Stimulated activated CD4-positive, alpha-beta T cell treated with anti-CD3 and anti-CD28 coated beads, TNF-alpha, amount 100 ng/mL, for 1 hour (primary cell): ENCODE results near the gene OTULIN.

Experiments
- DNase-seq, 3 donors: peaks; one replicate each; pipeline ENCODE4 v3.0.0-alpha.2; 2020; ENCODE audit warnings: low read depth in 3 of 3, low spot score in 1 of 3

The OTULIN gene

DNA sequence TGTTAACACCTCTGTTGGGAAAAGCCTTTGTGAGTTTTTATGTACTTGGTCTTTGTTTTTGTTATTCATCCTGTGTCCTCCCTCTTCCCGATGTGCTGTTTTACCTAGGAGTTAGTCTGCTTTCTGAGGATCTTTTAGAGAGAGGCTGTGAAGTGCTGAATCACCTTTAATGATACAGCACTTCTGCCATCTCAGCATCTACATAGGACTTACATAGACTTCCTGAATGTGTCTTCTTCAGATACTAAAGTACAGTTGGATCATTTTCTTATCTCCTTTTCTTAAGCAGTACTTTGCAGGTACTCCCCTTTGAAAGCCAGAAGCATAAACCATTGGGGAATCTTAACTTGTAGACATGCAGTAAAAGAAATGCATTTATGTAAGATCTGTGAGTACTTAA is 31.5 kb downstream of the OTULIN start:
- DNase-seq: no peak

DNA sequence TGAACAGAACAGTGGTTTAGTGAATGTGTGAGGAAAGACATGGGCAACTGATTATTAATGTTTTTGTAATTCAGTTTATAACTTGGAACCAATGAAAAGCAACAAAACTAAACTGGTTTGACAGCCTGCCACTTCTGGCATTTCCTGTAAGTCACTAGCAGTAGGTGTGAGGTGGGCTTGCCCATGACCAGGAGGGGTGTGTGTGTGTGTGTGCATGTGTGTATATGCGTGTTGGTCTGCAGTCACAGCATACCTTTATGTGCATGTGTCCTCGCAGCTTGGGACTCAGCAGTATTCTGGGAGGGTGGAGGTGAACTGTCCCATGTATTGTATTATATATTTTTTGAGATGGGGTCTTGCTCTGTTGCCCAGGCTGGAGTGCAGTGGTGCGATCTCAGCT is 32.3 kb downstream of the OTULIN start:
- no peak for DNase-seq

DNA sequence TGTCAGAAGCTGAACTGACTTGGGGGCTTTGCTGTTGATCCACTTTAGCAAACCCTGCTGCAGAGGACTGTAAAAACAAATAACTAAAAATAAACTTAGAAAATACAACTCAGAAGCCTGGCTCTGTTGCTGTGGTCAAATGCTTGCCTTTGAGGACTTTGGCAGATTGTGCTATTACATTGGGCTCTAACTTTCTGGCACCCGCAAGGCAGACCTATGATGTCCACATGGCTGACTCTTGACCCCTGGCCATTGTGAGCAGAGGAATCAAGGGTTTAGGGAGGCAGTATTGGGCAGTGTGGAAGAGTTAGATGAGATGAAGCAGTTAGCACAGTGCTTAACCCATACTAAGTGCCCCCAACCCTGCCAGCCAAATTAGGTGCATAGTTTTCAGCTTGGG is 34.0 kb downstream of the OTULIN start:
- no peak for DNase-seq

DNA sequence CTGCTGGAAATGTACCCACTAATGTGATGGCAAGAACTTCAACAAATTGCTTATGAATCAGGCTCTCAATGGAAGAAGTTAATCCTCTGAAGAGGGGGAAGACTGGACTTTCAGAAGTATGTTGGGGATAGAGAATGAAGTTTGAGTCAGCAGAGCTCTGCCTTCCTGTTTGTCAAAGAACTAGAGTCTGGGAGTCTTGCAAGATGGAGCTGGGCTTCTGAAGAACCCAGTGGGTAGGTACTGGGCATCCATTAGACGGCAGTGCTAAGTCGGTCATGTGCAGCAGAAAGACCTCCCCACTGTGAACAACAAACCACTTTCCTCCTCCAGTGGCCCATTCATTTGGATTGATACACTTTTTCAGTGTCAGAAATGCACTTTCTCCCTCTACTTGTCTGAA is 34.6 kb downstream of the OTULIN start:
- no peak for DNase-seq

DNA sequence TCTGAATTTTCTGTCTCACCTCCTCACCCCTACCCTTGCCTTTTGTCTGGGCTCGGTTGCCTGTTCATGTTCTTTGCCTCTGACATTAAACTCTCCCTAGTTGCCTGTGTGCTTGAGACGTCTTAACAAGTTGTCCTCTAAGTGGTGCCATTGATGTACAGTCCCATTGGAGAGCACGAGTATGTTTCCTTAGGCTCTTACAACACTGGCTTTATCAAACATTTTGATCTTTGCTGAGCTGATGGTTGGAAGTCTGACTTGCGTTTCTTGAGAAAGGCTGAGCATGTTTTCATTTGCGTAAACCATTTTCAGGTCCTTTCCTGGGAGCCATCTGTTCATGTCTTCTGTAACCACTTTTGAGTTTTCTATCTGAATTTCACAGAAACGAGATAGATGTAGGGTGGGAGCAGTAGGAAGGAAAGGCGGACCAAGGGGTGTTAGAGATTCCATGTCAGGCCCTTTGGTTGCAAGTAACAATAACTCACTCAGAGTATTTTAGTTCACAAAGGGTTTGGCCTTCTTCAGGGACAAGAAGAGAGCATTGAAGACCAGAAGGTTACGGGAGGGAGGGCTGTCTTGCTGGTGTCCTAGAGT is 35.4 kb downstream of the OTULIN start:
- DNase-seq: no peak

DNA sequence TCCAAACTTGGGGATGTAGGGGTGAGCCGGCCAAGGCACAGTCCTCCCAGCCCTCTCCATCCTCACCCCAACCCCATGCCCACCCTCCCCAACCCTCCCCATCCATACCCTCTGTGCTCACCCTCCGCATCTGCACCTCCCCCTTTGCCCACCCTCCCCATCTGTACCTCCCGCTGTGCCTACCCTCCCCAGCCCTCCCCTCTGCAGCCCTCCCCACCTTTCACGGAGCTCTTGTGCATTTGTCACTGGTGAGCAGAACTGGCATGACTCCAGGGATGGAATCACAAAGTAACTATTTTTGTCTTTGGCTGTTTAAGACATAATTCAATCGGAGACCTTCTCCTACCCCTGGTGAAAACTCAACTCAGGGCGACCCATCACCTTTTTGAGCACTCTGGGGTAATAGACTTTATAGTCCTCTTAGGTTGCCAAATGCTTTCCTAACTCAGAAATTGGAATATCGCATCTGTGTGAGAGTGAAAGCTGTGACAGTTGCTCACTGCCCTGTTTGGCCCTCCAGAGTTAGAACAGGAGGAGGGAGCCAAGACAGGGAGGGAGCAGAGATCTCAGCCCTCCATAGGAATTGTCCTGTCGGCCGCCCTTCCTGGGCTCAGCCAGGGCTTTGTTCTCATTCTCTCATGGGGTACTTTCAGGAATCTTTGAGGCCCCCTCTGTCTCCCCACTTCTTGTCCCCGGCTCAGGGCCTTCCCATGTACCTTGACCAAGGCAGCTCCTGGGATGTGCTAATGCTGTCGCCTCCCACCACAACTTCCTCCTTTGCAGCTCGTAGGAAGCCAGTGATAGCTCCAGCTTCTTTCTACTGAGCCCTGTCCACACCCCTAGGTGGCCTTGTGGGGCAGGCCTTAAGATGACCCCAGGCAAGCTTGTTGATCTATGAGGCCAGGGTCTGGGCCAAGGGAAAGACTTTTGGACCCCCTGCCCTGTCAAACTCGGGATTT is 36.2 kb downstream of the OTULIN start:
- DNase-seq: no peak

DNA sequence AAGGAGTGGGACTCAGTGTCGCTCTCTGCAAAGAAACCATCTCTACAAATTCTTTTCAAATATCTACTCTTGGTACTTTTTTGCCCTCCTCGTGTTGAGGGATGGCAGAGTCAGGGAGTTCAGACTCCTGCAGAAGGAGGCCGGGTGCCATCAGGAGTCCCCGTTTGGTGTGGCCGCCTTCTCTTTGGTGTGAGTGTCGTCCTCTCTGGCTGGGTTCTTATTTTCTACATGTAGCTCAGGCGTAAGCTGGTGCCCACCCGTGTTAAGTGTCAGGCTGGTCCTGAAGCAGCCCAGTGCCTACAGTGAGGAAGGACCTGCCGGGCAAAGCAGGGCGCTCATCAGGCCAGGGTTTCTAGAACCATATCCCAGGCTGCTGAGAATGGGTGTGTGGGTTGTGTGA is 37.0 kb downstream of the OTULIN start:
- DNase-seq: no peak

DNA sequence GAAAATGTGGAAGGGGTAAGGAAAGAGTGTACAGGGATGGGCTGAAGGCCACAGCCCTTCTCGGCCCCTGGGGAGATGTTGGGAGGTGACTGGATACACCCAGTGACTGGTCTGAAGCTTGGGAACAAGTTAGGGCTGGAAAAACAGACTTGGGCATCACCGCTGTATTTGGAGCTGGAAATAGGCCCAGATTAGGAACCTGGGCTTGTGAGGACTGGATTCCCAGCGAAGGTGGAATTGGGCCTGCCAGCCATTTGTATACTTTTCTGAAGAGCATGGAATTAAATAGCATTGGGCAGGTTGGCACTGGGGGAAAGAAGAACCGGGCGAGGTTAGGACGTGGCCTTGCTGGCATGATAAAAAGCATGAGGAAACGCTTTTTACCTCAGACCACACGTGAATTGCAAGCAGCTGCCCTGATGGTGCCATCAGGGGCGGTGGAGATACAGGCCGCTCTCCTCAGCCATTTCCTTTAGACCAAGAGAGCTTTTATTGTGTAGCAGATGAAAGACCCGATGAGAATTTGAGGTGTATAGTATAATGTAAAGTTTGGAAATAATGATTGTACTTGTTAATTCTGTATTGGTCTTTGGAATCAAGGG is 37.8 kb downstream of the OTULIN start:
- DNase-seq: no peak

DNA sequence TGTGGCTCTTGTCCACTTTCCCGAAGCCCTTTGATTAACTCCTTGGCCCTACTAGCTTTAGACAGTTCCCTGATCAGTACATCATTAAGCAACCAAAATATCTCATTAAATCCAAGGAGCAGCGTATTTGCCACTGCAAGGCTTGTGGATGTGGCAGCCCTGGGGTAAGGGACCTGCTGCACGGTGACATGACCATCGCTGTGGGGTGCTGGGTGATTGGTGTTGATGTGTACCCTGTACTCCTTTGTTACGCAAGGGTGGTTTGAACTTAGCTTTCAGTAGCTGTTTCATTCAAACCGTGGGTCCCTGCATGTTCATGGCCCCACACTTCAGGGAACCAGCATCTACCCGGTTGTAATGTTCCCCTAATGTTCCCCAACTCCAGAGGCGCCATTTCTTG is 41.0 kb downstream of the OTULIN start:
- DNase-seq: no peak

DNA sequence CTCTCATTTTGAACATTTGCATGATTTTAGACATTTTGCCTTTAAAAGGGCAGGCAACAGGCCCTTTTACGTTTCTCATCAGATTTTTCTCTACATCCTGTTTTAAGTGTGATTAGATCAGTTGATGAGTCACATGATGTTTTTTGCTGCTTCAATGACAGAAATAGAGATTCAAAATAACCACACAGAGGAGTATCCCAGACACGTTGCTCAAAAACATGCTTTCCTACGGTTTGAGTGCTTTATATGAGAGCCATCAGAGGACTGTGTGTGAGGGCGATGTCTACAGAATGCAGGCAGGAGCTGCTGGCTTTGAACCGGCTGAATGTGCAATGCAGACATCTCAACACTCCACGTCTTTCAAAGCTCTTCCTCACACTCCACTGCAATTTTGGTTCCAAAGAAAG is 42.1 kb downstream of the OTULIN start:
- DNase-seq: peak in 2 of 3 donors; percentile 15 to 28

DNA sequence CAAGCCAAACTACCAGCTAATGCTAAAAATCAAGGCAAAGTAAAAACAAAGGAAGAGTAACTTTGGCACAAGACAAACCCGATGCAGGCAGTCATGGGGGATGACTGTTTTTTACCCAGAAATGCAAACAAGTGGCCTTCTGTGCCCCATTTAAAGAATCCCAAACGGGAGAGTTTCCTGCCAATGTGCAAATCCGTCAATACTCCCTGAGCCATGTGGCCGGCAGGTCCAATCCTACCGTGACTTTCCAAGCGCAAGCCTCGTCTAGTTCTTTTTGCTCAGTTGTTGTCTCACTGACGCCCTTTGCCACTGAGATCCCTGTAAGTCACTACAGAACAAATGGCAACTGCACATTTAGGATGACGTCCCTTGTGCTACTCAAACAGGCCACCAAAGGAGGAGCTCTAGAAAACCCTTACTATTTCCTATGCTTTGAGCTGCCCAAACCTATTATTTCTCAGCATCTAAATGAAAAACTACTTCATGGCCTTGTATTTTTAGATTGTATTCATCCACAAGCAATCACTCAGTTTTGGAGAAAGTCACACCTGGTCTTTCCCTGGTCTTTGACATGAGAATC is 43.4 kb downstream of the OTULIN start:
- DNase-seq: no peak

DNA sequence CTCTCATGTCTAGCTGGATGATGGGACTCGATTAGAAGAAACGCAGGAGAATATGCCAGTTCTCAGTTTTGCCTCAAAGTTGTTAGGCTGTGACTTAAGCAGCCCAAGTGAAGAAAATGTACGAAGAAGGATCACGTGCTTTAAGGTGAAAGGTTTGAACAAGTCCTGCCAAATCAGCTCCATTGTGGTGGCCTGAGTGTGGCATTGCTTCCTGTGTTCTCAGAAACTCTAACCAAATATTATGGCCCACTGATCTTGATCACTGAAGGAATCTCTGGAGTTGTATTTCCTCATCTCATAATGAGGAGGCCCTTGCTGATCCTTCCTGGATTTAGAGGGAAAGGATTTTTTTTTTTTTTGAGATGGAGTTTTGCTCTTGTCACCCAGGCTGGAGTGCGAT is 44.0 kb downstream of the OTULIN start:
- no peak for DNase-seq

DNA sequence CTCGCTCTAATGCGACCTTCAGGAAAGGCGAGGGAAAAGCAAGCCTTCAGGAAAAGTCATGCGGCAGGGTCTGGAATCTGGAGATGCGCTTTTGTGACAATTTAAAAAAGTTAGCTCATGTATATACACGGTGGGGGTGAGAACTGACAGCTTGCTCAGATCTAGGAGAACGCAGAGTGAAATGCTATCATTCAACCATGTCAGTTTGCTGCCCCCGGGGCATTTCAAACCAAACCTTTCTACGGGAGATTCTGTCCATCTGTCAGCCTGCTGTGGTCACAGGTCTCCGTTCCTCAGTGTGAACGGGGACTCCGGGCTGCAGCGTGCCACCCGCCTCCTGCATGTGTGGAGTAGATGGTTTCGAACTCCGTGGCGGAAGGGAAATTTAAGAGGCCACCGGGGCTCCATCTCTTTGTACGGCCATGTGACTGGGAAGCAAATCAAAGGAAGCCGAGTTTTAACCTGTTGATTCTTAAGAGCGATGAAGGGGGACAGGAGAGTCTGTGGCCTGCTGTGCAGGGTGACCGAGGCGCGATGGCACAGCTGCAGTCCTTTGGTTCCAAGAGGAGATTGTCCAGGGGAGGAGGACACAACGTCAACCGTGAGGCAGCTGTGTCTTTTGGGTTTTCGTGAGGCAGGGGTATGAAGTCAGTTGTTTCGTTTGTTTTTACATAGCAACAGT is 45.9 kb downstream of the OTULIN start:
- no peak for DNase-seq

DNA sequence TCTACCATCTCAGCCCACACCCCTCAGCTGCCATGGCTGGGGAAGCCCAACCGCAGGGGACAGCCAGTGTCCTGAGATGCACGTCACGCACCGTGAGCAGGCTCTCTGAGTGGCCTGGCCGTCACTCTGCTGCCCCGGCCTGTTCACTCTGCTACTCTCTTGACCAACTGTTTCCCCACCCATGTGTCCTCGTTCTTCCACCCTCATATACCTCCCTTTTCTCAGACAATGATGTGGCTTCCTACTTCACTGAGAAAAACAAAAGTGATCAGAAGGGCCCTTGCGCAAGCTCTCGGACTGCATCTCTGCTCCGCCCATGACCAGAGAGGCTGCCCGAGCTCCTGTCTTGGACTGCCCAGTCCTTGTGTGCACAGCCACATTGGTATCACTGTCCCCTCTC is 47.6 kb downstream of the OTULIN start:
- DNase-seq: no peak

DNA sequence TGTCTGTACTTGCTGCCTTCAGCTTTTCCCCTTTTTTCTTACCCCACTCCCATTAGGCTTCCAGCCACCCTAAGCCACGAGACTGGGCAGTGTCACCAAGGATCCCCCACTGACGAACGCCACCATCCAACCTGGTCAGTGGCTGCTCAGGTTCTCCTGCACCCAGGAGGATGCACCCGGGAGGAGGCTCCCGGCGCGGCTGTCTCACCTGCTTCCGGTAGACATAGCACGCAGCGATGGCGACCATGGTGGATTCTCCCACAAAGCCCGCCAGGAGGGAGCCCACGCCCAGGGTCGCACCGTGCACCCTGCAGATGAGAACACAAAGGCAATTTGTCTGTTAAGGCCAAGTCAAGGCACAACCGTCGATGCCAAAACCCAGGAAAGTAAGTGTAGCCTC is 48.1 kb downstream of the OTULIN start:
- DNase-seq: no peak

DNA sequence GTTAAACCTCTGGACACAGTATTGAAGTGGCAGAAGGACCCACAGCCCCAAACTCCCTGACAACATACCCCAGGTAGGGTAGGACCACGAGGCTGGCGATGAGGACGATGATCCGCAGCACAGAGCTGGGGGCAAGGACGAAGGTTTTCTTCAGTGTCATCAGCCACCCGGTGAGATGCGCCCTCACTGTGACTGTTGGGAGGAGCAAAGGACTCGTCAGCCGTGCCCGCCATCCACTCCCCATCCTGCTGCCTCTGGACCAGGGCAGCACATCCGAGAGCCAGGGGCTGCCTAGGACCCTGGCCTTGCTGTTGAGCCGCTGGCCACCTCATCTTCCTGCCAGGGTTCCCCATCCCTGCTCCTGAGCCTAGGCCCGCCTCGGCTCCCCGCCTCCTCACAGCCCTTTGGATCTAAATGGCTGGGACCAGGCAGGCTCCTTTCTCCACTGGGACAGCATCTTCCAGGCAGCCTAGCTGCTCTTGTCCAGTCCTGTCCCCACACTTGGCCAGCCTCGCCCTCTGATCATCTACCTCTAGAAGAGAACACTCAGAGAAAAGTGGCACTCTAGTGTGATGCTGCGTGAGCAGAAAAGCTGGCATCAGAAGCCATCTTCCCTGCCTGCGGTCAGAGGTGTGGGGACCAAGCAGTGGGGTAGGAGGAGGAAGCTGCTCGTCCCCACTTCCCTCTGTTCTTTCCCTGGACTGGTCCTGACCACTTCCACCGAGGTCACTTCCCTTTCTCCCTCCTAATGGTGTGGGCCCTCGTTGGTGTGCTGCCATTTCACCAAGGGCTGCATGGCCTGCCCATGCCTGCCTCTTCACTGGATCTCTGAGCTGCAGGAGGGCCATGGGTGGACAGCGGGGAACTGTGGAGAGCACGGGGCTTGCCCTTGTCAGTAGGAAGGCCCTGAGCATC is 49.2 kb downstream of the OTULIN start:
- DNase-seq: no peak

DNA sequence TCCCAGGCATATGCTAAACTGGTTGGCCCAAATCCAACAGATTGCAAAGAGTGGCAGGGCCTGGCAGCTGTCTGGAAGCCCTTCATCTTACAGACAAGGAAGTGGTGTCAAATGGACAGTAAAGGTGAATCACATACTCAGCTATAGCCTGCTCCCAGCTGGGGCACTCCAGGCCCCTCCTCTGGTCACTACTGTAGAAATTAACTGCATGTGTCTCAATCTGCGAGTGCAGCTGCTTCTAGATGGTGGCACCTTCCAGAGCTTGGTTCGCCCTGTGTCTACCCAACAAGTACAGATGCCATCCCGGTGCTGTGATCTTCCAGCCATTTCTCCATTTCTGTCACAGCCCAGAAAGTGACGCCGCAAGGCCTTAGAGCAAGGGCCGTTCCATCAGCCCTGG is 50.2 kb downstream of the OTULIN start:
- no peak for DNase-seq

DNA sequence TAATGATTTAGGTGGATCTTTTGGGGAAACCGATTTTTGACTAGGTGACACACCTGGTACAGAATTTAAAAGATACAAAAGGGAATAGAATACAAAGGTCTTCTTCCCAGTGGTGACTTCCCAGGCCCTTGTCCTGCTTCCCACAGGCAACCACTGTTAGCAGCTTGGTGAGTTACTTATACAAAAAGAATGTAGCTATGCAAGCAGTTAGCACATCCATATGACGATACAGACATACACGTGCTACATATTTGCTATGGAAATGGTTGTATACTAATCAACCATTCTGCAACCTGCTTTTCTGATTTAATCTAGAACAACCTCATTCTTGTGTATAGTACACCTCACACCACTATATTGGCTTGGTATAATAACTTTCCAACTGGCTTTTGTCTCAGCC is 51.0 kb downstream of the OTULIN start:
- no peak for DNase-seq

DNA sequence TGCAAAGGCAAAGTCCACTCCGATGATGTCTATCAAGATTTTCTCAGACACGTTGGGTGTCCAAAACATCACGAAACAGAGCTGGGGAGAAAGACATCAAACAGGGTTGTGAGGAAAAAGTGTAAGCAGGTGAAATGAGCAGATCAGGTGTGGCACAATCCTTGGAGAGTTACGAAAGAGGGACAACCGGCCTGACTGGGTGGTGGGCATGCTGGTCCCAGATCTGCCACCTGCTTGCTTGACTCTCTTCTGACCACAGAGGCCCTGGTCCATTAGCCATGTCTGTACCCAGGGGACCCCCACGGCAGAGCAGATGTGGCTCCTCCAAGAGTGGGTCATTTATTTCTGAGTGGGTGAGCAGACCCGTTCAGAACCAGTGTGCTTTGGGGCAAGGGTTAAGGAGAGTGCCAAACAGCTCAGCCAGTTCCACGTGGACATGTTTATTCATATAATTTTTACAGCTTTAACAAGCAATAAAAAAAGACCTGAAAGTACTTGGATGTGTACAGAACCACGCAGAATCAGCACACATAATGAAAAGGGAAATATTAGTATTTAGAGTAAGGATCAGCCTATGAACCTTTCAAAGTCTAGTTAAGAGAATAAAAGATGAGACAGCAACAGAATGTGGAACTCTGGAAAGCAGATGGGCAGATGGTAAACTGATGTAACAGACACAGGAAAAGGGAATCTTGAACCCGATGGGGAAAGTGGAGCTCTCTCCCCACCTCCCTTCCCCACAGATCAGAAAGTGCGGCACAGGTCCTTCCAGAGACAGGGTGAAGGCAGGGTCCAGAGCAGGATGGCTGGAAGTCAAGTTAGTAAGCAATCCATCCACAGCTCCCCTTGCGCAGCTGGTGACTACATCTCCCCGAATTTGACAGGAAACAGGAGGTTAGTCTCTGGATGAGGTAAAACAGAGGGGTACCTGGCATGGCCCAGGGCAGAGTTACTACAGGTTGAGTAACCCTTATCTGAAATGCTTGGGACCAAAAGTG is 52.5 kb downstream of the OTULIN start:
- no peak for DNase-seq
